ENCODE results near the gene RASGRP1.
"Not testable (repeated sequence)": the region's sequence is repeated elsewhere in the genome, so short reads cannot be mapped to it uniquely, and the experiment has no call there.

The RASGRP1 gene

DNA sequence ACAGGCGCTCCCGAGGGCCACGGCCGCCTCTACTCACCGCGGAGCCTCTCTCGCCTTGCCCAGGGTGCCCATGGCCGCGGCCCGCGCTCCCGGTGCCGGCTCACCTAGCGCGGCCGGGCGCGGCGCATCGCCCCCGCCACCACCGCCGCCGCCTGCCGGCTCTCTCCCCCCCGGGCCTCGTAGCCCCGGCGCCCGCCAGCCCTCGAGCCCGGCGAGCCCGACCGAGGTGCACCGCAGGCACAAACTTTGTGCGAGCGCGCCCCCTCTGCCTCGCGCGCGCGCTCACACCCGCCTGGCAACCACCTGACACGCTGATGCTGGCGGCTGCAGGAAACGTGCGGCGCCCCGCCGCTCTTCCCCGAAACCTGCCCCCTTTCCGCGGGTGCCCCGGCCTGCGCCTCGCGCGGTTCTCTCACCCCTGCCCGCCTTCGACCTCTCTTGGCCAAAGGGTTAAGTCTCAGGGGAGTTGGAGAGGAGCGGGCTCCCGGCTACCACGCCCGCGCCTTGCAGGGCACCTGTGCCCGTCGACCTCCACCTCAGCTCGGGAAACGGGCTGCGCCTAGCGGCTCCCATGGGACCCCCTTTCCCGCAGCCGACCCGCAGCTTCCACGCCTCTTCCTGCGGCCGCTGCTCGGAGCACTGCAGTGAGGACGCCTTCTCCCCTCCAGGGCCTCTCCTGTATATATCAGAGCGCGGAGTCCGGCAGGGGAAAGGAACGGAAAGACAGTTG, at the start of gene RASGRP1:
RASGRP1 (minus strand) TSS at position 258 of the 730 bp plus-strand sequence; CDS start at position 72, 186 bp downstream.
- DNase-seq: peak; percentile 58

DNA sequence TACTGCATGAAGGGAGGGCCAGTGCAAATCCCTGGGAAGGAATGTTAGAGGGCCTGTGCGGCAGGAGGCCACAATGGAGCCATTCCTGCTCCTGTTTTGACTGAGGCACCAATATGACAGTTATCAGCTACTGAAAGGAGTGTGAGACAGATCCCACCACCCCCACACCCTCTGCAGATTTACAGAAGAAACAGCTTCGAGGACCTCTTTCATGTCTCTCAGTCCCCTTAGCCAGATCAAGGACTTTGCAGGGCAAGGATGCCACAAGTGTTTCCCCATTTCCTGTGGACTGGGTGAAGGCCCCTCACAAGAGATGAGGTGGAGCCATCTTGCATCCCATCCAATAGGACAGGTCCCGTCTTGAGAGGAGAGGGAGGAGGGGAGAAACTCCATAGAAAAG, 48.5 kb upstream of the RASGRP1 start:
- no peak for DNase-seq

DNA sequence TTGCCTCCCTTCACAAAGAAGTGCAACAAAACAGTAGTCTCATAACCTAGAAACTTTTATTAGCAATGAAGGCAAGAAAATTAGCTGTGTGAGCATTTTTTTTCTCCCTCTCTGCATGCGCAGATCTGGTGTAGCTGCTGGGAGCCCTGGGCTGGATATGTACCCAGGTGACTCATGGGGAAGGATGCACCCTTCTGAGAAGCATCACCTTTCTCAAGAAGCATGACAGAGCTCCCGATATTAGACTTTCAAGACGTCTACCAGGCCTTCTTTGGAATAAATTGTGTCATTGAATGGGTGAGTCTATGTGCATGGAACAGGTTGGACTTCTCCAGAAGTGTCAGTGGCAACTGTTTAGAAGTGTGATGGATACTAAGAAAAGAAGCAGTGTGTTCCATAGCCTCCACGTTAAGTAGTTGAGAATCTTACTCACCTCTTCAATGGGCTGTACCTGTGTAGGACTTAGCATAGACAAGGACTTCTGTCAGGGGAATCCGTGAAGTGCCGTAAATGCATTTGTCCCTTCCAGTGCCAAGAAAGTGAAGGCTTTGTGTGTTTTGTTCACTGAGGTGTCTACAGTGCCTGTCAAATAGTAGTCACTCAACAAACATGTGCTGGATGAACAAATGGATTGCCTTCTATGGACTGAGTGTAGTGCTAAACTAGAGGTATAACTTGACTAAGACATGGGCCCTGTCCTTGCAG, 47.7 kb upstream of the RASGRP1 start:
- no peak for DNase-seq

GRCh38 chr15:38611228-38611627, 46.6 kb upstream of the RASGRP1 start:
- no peak for DNase-seq

DNA sequence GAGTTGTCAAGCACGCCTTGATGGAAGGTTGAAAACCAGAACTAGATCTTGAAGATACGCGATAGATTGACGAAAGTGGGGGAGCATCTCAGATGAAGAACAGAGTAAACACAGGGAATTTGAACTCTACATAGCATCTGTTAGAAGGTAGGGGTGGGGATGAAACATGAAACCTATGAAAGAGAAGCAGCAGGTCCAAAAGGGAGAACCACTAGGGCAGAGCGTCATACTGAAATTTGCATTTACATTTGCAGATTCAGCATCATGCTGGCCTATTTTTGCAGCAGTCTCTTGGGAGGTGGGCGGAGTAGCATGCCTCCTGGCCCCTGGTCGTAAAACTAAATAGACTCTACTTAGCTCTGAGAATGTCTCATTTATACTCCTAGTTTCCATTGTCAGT, 46.1 kb upstream of the RASGRP1 start:
- no peak for DNase-seq

DNA sequence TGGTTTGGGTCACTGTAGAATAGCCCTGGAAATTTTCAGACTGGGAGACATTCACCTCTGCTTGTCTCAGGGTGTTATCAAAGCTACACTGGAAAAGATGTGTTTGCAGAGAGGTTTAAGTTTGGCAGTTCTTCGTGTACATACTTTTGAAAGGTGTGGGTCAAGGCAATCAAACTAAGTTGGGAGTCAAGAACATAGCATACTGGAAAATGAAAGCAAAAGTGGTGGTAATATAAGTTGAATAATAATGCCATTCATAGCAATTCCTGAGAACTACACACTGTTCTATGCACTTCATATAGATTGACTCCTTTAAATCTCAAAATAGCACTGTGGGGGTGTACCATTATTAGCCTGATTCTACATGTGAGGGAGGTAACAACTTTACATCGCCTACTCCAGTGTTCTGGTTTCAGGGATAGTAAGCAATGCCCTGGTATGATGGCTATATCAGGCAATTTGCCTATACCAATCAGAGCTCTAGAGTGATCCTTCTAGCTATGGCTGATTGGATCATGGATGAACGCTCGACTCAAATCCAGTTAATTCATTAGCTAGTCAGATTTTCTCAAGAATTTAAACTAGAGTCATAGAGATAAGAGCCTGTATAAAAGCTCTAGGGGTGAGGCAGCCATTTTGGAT, 44.6 kb upstream of the RASGRP1 start:
- peak; percentile 20 for DNase-seq

- no peak for DNase-seq
These were observed 44.1 kb upstream of the RASGRP1 start for GRCh38 chr15:38608682-38609081.

- peak; percentile 47 for DNase-seq
These were observed 41.1 kb upstream of the RASGRP1 start for GRCh38 chr15:38605744-38606143.

DNA sequence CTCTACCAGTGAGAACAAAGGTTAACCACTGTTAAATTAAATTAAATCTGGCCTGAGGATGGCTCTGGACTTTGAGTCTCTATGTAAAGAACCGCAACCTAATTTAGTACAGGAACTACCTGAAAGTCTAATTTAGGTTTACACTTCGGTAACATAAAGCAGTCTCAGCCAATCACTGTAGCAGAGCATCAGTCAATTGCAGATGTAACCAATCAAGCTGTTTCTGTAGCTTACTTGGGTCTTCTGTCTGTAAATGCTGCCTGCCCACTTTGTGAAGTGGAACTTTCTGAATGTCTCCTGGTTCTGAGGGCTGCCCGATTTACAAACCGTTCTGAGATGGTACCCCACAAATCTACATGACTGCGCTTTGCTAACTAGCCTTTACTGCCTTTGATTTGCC, 39.1 kb upstream of the RASGRP1 start:
- DNase-seq: no peak

- no peak for DNase-seq
These were observed 38.5 kb upstream of the RASGRP1 start for GRCh38 chr15:38602910-38603670.

DNA sequence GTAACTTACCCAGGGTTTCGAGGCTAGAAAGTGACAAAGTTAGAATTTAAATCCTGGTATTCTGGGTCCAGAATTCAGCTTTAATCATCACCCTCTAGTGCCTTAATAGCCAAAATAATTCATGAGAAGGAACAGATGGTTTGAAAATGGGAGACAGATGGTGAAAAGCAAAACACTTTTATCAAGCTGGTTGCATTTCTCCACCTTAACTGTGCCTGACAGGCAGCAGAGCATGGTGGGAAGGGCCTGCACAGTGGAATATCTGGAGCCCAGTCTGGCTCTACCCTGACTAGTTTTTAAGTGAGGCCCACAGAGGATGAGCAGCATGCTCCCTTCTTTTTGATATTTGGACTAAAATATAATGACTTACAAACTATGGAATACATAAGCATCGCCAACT, 35.6 kb upstream of the RASGRP1 start:
- no peak for DNase-seq

DNA sequence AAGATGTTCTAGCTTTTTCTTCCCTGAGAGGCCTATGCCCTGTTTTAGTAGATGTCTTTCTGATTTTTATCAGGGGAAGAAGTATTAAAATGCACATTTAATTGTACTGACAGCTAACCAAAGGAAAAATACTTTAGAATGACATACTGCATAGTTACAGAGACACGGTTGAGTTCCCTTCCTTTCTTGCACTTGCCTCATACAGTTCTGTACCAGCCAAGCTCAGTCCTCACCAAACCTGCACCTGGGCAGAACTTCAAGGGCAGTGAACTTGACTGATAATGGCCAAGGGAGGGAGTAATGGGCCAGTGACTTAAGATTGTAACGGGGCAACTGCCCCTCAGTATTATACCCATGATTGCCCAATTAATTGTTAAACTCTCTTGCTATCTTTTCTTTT, 34.1 kb upstream of the RASGRP1 start:
- DNase-seq: no peak

- DNase-seq: no peak
These were observed 32.7 kb upstream of the RASGRP1 start for GRCh38 chr15:38597219-38597800.

- DNase-seq: no peak
These were observed 28.9 kb upstream of the RASGRP1 start for GRCh38 chr15:38593524-38593923.

- DNase-seq: peak; percentile 65
These were observed 24.9 kb upstream of the RASGRP1 start for GRCh38 chr15:38589502-38589901.

GRCh38 chr15:38588672-38589071, 24.1 kb upstream of the RASGRP1 start:
- no peak for DNase-seq

DNA sequence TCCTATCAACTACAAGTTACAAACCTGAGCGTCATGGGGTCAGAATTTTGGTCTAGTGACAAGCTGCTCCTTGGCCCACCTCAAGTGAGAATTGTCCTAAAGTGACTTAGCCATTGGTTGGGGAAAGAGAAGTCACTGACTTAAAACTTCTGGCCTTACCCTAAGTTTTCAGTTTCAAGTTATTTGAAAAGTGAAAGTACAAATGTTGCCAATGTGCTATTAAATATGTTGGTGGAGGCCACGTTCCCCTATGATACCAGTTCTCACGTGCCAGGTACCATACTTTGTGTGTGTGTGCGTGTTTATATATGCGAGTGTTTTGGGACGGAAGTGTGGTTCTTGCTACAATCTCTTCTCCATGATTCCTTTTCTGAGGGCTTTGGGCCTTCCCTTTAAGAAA, 22.6 kb upstream of the RASGRP1 start:
- peak; percentile 14 for DNase-seq

GRCh38 chr15:38586005-38586404, 21.4 kb upstream of the RASGRP1 start:
- not testable (repeated sequence) for DNase-seq

DNA sequence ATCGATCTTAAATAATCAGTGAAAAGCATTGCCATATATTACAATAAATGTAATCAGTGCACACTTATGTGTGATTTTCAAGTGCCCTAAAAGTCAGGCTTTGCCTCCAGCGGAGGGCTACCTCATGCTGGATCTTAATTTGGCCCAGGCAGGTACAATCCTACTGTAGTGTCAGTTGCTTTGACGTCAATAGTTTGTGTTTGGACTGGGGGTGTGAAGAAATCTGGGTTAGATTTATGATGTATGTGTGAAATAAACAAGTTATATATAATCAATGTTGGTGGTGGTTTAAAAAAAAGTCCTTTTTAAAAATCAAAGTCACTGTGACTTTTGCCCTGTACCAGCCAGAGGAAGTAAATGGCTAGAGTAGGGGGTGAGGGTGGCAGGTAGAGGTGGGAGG, 14.0 kb upstream of the RASGRP1 start:
- DNase-seq: no peak

- no peak for DNase-seq
These were observed 12.9 kb upstream of the RASGRP1 start for GRCh38 chr15:38577424-38577987.

GRCh38 chr15:38576837-38577236, 12.2 kb upstream of the RASGRP1 start:
- no peak for DNase-seq

- DNase-seq: no peak
These were observed 11.6 kb upstream of the RASGRP1 start for GRCh38 chr15:38576261-38576660.

- no peak for DNase-seq
These were observed 665 bp upstream of the RASGRP1 start for GRCh38 chr15:38565287-38565670.

Measured in suppressor macrophage treated with lipopolysaccharide for 4 hours (primary cell).